ENCODE measurements around the gene SAMD4B.
"Not testable (repeated sequence)": the region's sequence is repeated elsewhere in the genome, so short reads cannot be mapped to it uniquely, and the experiment has no call there.

Gene SAMD4B

GRCh38 chr19:39341719-39342604 lies at the start of gene SAMD4B:
SAMD4B (plus strand) TSS chr19:39342421; CDS start chr19:39356894, 14,473 bp downstream.
- peak; percentile 99 for DNase-seq (ENCODE audit: low spot score)

GRCh38 chr19:39293394-39293793 lies 48.8 kb upstream of the SAMD4B start:
- DNase-seq (ENCODE audit: low spot score) = no peak

DNA sequence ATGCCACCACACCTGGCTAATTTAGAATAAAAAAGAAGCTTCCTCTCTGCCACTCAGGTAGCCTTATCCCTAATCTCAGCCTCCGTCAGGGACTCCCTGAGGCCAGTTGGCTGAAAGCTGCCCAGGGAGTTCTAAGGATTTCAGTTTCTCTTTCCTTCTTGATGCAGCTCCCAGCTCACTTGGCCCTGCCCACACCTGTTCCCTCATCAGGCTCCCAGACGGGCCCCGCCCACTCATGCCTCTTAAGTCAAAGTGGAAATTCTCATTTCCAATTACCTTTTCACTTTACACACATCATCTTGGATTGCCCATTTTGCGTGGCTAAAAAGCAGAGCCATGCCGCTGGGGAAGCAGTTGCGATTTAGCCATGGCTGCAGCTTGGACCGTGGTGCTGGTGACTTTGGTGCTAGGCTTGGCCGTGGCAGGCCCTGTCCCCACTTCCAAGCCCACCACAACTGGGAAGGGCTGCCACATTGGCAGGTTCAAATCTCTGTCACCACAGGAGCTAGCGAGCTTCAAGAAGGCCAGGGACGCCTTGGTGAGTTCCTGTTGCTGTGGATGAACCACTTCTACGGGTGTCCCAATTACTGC lies 46.1 kb upstream of the SAMD4B start, which contains the start of gene IFNL1:
Gene IFNL1 (plus strand): TSS at position 353 of the 591 bp plus-strand sequence. CDS start 15 bp downstream, at position 368.
- DNase-seq (ENCODE audit: low spot score) = no peak

GRCh38 chr19:39296906-39297305 lies 45.3 kb upstream of the SAMD4B start:
- DNase-seq (ENCODE audit: low spot score) = no peak

GRCh38 chr19:39297931-39298634 lies 44.1 kb upstream of the SAMD4B start:
- peak; percentile 74 for DNase-seq (ENCODE audit: low spot score)

GRCh38 chr19:39299404-39299803 lies 42.8 kb upstream of the SAMD4B start:
- DNase-seq (ENCODE audit: low spot score) = peak; percentile 58

DNA sequence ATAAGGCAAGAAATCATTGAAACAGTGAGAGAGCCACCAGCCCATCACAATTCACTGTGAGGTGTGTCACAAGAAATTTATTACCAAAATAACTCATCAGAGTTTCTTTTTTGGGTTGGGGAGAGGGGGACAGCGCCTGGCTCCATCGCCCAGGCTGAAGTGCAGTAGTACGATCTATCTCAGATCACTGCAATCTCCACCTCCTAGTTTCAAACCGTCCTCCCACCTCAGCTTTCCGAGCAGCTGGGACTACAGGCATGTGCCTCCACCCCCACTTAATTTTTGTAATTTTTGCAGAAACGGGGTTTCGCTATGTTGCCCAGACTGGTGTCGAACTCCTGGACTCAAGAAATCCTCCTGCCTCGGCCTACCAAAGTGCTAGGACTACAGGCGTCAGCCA lies 42.4 kb upstream of the SAMD4B start:
- no peak for DNase-seq (ENCODE audit: low spot score)

DNA sequence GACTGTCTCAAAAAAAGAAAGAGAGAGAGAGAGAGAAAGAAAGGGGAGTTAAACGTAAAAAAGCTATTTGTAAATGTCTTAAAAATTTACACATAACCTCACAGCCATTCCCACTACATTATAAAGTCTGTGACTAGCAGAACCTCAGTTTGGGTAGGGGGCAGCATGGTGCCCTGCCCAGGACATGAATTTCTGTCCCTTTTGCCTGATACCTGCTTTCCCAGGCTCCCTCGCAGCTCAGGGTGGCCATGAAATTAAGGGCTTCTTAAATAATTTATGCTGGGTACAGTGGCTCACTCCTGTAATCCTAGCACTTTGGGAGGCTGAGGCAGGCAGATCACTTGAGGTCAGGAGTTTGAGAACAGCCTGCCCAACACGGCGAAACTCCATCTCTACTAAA lies 41.2 kb upstream of the SAMD4B start:
- no peak for DNase-seq (ENCODE audit: low spot score)

GRCh38 chr19:39301562-39301961 lies 40.7 kb upstream of the SAMD4B start:
- no peak for DNase-seq (ENCODE audit: low spot score)

GRCh38 chr19:39303373-39304184 lies 38.6 kb upstream of the SAMD4B start:
- DNase-seq (ENCODE audit: low spot score) = no peak

DNA sequence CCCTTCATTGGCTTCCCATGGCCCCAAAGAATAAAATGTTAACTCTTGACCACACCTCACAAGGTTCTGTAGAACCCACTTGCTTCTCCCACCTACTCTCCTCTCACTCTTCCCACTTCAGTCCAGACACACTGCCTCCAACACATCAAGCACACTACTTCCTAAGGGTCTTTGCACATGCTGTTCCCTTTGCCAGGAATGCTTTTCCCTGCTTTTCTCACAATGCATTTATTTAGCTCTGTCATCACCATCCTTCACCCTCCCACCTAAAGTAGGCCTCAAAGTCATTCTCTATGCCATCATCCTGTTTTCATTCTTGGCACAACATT lies 38.1 kb upstream of the SAMD4B start:
- DNase-seq (ENCODE audit: low spot score) = no peak

GRCh38 chr19:39304701-39305571 lies 37.3 kb upstream of the SAMD4B start:
- DNase-seq (ENCODE audit: low spot score) = no peak

DNA sequence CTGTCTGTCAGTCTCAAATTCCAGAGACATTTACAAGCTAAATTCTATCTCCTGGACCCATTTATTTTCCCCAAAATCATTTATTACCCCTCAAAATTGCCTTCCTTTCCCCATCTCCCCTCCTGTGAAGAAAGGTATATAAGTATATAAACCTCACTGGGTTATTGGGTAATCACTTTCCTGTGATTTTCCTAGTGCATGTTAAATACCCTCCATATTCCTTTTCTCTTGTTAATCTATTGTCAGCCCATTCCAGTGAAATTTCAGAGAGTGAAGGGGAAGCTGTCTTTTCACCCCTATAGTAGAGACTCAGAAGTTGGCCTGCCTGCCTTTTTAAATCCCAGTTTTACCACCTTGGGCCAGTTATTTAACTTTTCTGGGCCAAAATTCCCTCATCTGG lies 36.1 kb upstream of the SAMD4B start:
- DNase-seq (ENCODE audit: low spot score) = no peak

GRCh38 chr19:39307046-39307821 lies 35.0 kb upstream of the SAMD4B start:
- no peak for DNase-seq (ENCODE audit: low spot score)

GRCh38 chr19:39307822-39308530 lies 34.2 kb upstream of the SAMD4B start:
- DNase-seq (ENCODE audit: low spot score) = no peak

DNA sequence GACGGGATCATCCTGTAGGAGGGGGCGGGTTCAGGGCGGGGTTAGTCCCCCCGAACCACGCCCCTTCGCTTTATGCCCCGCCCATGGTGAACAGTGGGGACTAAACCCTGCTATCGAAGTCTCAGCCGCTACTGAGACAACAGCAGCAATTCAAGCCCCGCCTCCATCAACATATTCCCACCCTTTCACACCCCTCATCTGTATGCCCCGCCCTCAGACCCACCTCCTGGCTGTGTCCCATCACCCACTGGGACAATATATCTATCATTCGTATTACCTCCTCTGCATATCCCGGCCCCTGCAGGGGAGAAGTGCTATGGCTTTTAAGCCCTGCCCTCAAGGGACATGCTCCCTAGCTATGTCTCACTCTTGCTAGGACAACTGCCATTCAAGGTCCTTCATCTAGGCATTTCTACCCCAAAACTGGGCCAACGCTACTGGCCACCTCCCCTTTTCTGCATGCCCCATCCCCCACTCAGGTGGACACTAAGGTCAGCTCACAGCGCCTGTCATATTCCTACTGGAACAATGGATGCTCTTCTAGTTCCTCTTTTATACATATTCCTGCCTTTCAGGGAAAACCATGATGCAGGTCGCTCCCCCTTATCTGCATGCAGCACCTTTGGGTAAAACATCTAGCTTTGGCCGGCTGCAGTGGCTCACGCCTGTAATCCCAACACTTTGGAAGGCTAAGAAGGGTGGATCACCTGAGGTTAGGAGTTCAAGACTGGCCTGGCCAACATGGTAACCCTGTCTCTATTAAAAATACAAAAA lies 33.5 kb upstream of the SAMD4B start:
- no peak for DNase-seq (ENCODE audit: low spot score)

- DNase-seq (ENCODE audit: low spot score) = not testable (repeated sequence)
Measured at GRCh38 chr19:39309305-39309670, 32.9 kb upstream of the SAMD4B start.

DNA sequence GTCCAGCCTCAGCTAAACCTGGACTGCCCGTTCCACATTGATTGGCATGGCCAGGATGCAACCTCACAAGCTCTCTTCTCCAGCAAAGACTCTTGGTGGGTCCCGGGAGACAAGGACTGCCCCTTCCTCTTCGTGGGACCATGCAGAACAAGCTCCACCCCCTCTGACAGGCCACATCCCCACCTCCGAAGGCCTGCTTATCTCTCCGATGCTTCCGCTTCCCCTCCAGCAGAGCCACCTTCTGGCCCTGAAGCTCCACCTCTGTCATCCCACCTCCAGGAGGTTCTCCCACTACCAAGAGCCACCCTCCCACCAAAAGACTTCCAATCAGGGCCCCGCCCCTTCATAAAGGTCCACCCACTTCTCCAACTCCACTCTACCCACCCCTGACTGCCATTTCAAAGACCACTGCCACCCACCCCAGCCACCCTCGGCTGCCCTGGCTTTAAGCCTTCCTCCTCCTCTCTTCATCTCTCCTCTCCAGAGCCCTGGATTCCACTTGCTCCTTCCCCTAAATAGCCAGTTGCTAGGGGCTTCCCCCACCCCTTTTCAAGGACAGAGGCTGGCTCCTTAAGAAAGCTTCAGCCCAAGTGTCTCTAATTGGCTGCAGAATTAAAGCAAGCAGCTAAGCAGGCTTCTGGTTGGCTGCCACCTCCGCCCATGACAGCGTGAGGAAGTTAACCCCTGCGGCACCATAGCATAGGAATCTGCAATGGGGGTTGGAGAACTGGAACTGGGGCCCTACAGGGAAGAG lies 31.5 kb upstream of the SAMD4B start:
- no peak for DNase-seq (ENCODE audit: low spot score)
